GM19455 (cell line): ENCODE data around the gene SNTB2.
"Not testable (repeated sequence)": the region's sequence is repeated elsewhere in the genome, so short reads cannot be mapped to it uniquely, and the experiment has no call there.

ENCODE experiments used
- ATAC-seq: cut with Tn5 transposase; IDR thresholded peaks from one replicate; pipeline ENCODE4 v1.9.1; 2021; ENCODE audit not compliant: unreplicated experiment

Gene SNTB2

DNA sequence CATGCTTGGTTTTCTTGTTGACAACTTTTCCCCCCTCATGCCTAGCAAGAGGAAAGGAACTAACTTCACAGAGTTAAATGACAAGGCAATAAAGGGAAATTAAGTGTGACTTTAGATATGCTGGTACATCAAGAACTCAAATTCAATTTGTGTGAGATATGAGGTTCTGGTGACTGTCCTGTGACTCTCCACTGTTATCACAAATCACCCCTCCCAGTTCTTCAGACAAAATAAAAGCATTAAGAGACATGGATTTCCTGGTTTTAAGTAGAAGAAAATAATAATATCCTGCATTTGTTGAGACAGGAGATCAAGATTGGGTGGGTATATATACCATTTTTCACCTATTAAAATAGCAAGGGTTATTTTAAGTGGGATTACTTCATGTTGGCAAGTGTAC is 46.2 kb downstream of the SNTB2 start:
- ATAC-seq = no peak

DNA sequence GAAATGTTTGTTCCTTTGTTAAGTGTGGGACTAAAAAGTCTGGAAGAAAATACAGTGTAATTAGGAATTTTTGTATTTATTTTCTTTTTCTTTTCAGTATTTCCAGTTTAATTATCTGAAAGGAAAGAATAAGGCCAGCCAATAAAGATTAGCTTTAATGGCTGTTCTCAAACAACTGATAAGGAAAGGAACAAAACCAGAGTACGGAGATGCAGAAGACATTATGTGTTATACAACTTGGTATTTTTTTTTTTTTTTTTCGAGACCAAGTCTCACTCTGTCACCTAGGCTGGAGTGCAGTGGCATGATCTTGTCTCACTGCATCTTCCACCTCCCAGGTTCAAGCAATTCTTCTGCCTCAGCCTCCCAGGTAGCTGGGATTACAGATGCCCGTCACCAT is 47.5 kb downstream of the SNTB2 start:
- ATAC-seq = no peak

- ATAC-seq = no peak
Observed at GRCh38 chr16:69236319-69236718, 49.4 kb downstream of the SNTB2 start.

- no peak for ATAC-seq
Observed at GRCh38 chr16:69237296-69237695, 50.3 kb downstream of the SNTB2 start.

DNA sequence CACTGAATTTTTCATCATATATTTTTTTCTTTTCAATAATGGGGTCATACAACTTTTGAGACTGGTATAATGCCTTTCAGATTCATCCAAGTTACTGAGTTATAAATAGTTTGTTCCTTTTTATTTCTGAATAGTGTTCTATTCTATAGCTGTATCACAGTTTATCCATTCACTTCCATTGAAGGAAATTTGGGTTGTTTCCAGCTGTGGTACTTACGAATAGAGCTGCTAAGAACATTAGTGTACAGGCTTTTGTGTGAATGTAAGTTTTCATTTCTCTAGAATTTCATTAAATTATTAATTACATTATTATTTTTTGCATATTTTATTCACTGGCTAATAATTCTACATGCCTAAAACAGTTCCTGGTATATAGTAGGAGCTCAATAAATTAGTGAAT is 52.9 kb downstream of the SNTB2 start:
- ATAC-seq = no peak

DNA sequence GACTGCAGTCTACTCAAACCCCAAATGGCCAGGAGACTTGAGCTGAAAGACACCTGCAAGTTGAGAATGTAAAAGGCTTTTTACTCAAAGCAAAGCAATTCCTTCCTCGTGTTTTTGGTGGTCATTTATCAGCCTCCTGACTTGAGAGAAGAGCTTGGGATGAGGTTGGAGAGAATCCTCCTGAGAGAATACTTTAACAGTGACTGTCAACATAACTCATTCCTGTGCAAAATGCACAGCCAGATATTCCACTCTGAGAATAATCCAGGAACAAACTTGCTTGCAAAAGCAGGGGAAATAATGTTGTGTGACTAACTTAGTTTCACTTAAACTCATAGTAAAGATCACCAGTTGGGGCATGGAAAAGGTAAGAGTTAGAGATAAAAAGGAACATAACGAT is 53.4 kb downstream of the SNTB2 start:
- ATAC-seq = no peak

DNA sequence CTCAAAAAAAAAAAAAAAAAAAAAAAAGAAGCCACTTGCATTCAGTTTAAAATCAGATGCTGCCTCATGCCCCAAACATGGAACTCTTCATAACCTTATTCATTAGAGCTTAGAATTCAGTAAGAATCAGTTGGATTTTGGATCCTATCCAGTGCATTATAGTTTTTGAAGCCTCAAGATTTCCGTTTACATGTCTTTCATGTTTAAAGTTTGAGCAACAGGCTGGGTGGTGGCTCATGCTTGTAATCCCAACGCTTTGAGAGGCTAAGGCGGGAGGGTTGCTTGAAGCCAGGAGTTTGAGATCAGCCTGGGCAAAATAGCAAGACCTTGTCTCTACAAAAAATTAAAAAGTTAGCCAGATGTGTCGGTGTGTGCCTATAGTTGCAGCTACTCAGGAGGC is 55.0 kb downstream of the SNTB2 start:
- ATAC-seq = no peak

DNA sequence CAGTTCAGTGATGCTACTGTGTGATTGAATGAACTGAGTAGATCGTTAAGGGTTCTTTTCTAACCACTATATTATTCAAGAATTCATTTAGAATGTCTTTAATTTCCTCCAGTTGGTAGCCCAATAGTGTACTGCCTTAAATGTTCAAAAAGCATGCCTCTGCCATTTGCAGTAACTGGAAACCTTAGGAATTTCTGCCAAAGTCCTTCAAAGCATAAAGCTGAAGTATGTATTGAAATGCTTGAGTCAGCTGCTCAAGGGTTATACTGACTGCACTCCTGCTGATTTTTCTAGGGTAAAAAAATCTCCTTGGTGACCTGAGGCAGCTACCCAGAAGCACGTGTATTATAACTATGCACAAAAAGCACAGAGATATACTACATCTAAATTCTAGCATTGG is 56.5 kb downstream of the SNTB2 start:
- ATAC-seq = no peak

GRCh38 chr16:69244336-69244735 is 57.4 kb downstream of the SNTB2 start:
- ATAC-seq = no peak

DNA sequence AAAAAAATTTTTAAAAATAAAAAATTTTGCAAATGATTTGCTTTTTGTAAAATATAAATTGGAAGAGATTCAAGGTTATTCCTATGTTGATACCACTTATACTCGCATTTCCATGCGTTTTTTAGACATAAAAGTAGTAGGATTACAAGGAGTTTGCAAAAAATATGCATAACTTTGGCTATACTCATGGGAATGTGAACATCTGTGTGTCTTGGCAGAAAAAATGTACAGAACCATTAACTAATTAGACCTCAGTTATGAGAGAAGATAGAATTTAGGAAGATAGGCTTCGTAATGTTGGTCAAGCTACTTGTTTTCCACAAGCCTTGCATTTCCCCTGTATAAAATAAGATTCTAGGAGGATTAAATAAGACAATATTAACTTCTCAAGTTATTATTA is 63.1 kb downstream of the SNTB2 start:
- ATAC-seq = no peak

DNA sequence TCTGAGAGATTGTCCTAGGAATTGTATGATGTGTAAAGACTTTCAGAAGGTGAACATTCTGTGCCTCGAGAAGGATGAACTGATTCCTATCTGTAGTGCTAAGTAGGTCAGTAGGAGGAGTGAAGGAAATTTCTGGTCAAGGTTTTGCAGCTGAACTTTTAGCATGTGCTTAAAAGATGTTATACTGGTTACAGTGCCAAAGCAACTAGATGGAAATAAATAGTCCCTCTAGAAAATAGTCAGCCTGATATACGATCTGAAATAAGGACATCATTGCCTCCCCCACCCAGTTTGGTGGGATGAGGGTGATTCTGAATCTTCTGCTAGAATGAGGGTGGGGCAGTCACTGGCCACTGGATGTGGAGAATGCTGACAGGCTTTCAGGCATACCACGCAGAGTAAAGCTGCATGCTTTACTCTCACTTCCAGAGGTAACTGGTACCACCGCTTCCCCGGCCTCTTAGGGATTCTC is 66.9 kb downstream of the SNTB2 start:
- no peak for ATAC-seq

GRCh38 chr16:69259428-69259764 is 72.4 kb downstream of the SNTB2 start:
- not testable (repeated sequence) for ATAC-seq

GRCh38 chr16:69260019-69260418 is 73.1 kb downstream of the SNTB2 start:
- no peak for ATAC-seq

DNA sequence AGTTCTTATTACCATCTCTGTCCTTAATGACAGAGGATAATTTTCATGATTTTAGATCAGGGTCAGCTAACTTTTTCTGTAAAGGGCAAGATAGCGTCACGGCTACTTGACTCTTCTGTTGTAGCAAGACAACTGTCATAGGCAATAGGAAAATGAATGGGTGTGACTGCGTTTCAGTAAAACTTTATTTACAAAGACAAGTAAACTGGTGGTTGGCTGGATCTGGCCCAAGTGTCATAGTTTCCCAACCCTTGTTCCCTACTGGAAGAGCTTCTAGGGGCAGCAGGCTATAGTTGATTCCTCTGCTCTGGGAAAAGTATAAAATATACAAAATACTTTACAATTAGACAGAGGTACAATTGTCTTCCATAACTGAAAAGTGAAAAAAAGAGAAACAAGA is 73.5 kb downstream of the SNTB2 start:
- ATAC-seq = no peak

DNA sequence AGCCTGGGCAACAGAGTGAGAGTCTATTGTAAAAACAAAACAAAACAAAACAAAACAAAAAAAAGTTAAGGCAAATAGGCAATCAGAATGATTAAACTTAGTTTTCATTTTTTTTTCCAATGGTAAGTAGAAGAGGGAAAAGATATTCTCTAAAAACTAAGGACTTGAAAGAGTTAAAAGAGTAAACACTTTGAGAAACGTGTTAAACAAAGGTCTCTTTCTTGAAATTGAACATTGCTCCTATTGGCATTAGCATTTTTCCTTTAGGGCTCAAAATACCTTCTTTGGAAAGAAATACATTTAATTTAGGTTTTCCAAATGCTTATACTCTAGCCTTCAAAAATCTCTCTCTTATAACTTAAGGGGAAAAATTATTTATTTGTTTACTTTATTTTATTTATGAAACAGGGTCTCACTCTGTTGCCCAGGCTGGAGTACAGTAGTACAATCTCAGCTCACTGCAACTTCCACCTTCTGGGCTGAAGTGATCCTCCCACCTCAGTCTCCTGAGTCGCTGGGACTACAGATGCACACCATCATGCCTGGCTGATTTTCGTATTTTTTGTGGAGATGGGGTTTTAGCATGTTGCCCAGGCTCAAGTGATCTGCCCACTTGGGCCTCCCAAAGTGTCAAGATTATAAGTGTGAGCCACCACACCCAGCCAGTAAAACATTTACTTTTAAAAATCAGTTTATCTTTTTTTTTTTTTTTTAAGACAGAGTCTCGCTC is 79.5 kb downstream of the SNTB2 start:
- ATAC-seq = no peak

- no peak for ATAC-seq
Observed at GRCh38 chr16:69267633-69268032, 80.7 kb downstream of the SNTB2 start.

DNA sequence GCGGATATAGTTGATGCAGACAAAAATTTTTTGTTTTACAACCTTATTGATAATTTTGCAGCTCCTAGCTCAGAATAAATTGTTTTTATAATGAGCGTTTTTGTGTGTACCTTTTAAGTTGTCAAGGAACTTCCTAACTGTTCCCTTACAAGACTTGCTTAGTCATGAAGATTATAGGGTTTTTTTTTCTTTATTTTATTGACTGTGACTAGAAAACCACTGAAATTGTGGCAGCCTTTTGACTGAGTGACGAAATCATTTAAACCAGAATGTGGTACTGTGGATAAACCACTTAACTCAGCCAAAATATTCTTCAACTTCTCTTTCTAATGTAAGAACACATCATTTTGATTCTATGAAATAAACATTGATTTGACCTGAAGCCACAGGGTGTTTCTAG is 83.4 kb downstream of the SNTB2 start:
- ATAC-seq = no peak

DNA sequence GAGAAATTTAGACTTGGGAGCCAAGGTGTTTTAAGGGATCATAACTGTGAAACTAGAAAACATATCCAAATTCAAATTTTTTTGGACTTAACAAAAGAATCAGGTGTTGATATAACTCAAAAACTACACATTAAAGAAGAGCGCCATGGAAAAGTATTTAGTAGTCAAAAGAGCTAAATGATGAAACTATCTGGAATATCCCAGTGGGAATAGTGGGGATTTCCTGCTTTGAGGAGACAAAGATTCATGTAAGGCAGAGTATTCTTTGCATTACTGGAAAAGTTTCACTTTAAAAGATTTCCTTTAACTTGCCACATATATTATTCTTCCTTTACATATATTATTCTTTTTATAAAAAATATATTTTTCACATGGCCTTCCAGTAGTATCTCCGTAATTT is 83.9 kb downstream of the SNTB2 start:
- no peak for ATAC-seq

GRCh38 chr16:69273009-69273408 is 86.0 kb downstream of the SNTB2 start:
- ATAC-seq = no peak

DNA sequence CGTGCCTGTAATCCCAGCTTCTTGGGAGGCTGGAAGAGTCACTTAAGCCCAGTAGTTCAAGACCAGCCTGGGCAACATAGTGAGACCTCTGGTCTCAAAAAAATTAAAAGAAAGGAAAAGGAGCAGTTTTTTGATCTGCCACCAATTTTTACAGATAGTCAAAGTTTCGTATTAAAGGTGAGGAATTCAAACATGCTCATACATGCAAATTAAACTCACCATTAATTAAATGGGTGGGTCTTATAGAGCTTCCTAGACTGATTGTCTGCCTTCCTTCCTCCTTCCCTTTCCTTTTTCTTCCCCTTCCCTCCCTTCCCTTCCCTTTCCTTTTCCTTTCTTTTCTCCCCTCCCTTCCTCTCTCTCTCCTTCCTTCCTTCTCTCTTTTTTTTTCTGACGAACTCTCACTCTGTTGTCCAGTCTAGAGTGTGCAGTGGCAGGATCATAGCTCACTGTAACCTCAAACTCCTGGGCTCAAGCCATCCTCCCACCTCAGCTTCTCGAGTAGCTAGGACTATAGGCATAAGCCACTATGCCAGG is 87.8 kb downstream of the SNTB2 start:
- ATAC-seq = no peak

- no peak for ATAC-seq
Observed at GRCh38 chr16:69276148-69277115, 89.5 kb downstream of the SNTB2 start.

GRCh38 chr16:69277413-69277812 is 90.4 kb downstream of the SNTB2 start:
- ATAC-seq = no peak
